Peyer's patch (tissue), 4 donors: ENCODE measurements around the gene NLRP14.

ENCODE experiments used
- POLR2A ChIP-seq, 2 donors: fragments of 450-650 bp; IDR thresholded peaks; one replicate each; pipeline ENCODE4 v1.5.1; 2017; ENCODE audit warnings: antibody characterized with exemption in 2 of 2, mild to moderate bottlenecking in 2 of 2, moderate library complexity in 2 of 2
- TF ChIP-seq, protein P1 (sequence below), 6 experiments: fragments of 450-650 bp in 4 of 6; fragments of 200-600 bp in 2 of 6; sonication (generic) in 1 of 6; IDR thresholded peaks; one replicate each; pipeline ENCODE4 v1.5.1; 2017 to 2019; ENCODE audit warnings: antibody characterized with exemption in 6 of 6, mild to moderate bottlenecking in 3 of 6, moderate library complexity in 1 of 6

DNA sequence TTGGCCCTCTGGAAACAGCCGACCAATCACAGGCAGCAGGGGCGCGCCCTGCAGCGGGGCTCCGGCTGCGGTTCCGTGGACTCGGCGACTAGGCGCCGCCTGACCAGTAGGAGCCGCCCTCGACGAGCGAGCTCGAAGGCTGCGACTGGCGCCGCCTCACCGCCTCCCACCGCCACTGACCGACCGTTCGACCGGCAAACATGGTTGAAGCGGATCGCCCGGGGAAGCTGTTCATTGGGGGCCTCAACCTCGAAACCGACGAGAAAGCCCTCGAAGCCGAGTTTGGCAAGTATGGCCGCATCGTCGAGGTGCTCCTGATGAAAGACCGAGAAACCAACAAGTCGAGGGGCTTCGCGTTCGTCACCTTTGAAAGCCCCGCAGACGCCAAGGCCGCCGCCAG lies 68.6 kb downstream of the NLRP14 start, which contains the start of gene RBMXL2:
- TF ChIP-seq, protein P1, sequence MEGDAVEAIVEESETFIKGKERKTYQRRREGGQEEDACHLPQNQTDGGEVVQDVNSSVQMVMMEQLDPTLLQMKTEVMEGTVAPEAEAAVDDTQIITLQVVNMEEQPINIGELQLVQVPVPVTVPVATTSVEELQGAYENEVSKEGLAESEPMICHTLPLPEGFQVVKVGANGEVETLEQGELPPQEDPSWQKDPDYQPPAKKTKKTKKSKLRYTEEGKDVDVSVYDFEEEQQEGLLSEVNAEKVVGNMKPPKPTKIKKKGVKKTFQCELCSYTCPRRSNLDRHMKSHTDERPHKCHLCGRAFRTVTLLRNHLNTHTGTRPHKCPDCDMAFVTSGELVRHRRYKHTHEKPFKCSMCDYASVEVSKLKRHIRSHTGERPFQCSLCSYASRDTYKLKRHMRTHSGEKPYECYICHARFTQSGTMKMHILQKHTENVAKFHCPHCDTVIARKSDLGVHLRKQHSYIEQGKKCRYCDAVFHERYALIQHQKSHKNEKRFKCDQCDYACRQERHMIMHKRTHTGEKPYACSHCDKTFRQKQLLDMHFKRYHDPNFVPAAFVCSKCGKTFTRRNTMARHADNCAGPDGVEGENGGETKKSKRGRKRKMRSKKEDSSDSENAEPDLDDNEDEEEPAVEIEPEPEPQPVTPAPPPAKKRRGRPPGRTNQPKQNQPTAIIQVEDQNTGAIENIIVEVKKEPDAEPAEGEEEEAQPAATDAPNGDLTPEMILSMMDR (IDR thresholded peaks at IDR 0.05): no peak
- TF ChIP-seq POLR2A (IDR thresholded peaks at IDR 0.05): no peak
